22Rv1 (cell line): ENCODE measurements around the gene SLC46A1.

ENCODE experiments used
- H3K27ac ChIP-seq: fragments of 450-650 bp; 2 replicates; pipeline ENCODE4 v1.5.1; 2017
- ZFX ChIP-seq: fragments of 450-650 bp; IDR thresholded peaks from 2 replicates; pipeline ENCODE4 v1.6.1; 2017; ENCODE audit warnings: antibody characterized with exemption, borderline replicate concordance
- TF ChIP-seq, protein P1 (sequence below): fragments of 450-650 bp; IDR thresholded peaks from 2 replicates; pipeline ENCODE4 v1.5.1; 2017; ENCODE audit warnings: mild to moderate bottlenecking

Gene SLC46A1

GRCh38 chr17:28363776-28364650, 42.0 kb downstream of the SLC46A1 start:
- no peak for TF ChIP-seq ZFX
- TF ChIP-seq, protein P1, sequence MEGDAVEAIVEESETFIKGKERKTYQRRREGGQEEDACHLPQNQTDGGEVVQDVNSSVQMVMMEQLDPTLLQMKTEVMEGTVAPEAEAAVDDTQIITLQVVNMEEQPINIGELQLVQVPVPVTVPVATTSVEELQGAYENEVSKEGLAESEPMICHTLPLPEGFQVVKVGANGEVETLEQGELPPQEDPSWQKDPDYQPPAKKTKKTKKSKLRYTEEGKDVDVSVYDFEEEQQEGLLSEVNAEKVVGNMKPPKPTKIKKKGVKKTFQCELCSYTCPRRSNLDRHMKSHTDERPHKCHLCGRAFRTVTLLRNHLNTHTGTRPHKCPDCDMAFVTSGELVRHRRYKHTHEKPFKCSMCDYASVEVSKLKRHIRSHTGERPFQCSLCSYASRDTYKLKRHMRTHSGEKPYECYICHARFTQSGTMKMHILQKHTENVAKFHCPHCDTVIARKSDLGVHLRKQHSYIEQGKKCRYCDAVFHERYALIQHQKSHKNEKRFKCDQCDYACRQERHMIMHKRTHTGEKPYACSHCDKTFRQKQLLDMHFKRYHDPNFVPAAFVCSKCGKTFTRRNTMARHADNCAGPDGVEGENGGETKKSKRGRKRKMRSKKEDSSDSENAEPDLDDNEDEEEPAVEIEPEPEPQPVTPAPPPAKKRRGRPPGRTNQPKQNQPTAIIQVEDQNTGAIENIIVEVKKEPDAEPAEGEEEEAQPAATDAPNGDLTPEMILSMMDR, result no peak
- H3K27ac ChIP-seq, result no peak overlapping the region

DNA sequence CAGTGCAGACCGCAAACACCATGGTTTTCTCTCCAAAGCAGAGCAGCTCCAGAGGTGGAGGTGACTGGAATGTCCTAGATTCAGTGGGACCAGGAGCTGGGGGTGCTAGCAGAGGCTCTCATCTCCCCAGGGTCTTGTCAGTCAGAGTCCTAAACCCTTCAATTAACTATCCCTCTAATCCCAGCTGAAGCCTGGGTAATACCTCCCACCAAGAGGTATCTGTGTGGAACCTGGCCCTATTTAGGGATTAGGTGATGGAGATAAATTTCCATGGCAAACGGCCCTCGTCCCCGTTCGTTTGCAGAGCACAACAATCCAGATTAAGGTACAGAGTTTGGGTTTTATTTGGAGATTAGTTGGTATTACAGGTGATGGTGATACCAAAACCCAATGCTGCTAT, 42.8 kb downstream of the SLC46A1 start:
- H3K27ac ChIP-seq, result no peak overlapping the region
- TF ChIP-seq, protein P1, result no peak
- TF ChIP-seq ZFX, result no peak

GRCh38 chr17:28357901-28358197, 48.2 kb downstream of the SLC46A1 start:
- peak overlapping the region; percentile 66 for H3K27ac ChIP-seq
- TF ChIP-seq, protein P1, result no peak
- TF ChIP-seq ZFX, result no peak

- H3K27ac ChIP-seq, result peak within 1 kb of the TSS; percentile 66
- TF ChIP-seq, protein P1, result 0 out of 2 replicates have a peak, but pooled peaks have one; percentile 6
- TF ChIP-seq ZFX, result no peak
Measured at GRCh38 chr17:28357061-28357900, 48.7 kb downstream of the SLC46A1 start, which contains the start of gene POLDIP2. TSS of gene POLDIP2 (minus strand) at chr17:28357527. CDS start at chr17:28357448, 79 bp downstream.

GRCh38 chr17:28350271-28350670, 55.7 kb downstream of the SLC46A1 start:
- H3K27ac ChIP-seq, result no peak overlapping the region
- no peak for TF ChIP-seq ZFX
- TF ChIP-seq, protein P1, result no peak

- H3K27ac ChIP-seq, result no peak overlapping the region
- no peak for TF ChIP-seq ZFX
- TF ChIP-seq, protein P1, result no peak
Measured at GRCh38 chr17:28348979-28349378, 57.0 kb downstream of the SLC46A1 start.
